SK-N-SH treated with all-trans-retinoic acid at 6 μM for 48 hours (cell line): ENCODE measurements around the gene HECTD4.
"Not testable (repeated sequence)": the region's sequence is repeated elsewhere in the genome, so short reads cannot be mapped to it uniquely, and the experiment has no call there.

Experiments
- PATZ1 ChIP-seq: fragments of 250-450 bp; sonication (Bioruptor Pico); IDR thresholded peaks from 2 replicates; pipeline ENCODE4 v1.8.0; 2020; ENCODE audit warnings: mild to moderate bottlenecking, moderate library complexity, borderline replicate concordance
- PPARA ChIP-seq: fragments of 250-450 bp; sonication (Bioruptor Pico); IDR thresholded peaks from 2 replicates; pipeline ENCODE4 v1.5.0; 2020; ENCODE audit warnings: mild to moderate bottlenecking, borderline replicate concordance
- ZC3H10 ChIP-seq: fragments of 250-450 bp; sonication (Bioruptor Pico); IDR thresholded peaks from 2 replicates; pipeline ENCODE4 v1.5.1; 2021; ENCODE audit warnings: mild to moderate bottlenecking, moderate library complexity
- ZFP30 ChIP-seq: fragments of 450-650 bp; formaldehyde crosslinking; IDR thresholded peaks from 2 replicates; pipeline ENCODE4 v1.5.0; 2022; ENCODE audit warnings: mild to moderate bottlenecking, moderate library complexity
- ZNF565 ChIP-seq: fragments of 450-650 bp; formaldehyde crosslinking; conservative IDR thresholded peaks from 2 replicates; pipeline ENCODE4 v1.5.0; 2020; ENCODE audit warnings: low read depth, mild to moderate bottlenecking, moderate library complexity
- ZNF70 ChIP-seq: fragments of 450-650 bp; formaldehyde crosslinking; IDR thresholded peaks from 2 replicates; pipeline ENCODE4 v1.5.0; 2020; ENCODE audit warnings: mild to moderate bottlenecking, moderate library complexity
- TF ChIP-seq, protein P1 (sequence below): fragments of 250-450 bp; sonication (Bioruptor Pico); IDR thresholded peaks from 2 replicates; pipeline ENCODE4 v1.8.0; 2021; ENCODE audit warnings: low read depth, mild to moderate bottlenecking, moderate library complexity, borderline replicate concordance

GRCh38 chr12:112415457-112415856 is 33.2 kb upstream of the HECTD4 start:
- TF ChIP-seq PATZ1; ZFP30; ZNF70 (CRISPR knock-in tag); ZC3H10 (CRISPR knock-in tag); ZNF565 (CRISPR knock-in tag); PPARA (CRISPR knock-in tag): not testable (repeated sequence)
- TF ChIP-seq, protein P1, sequence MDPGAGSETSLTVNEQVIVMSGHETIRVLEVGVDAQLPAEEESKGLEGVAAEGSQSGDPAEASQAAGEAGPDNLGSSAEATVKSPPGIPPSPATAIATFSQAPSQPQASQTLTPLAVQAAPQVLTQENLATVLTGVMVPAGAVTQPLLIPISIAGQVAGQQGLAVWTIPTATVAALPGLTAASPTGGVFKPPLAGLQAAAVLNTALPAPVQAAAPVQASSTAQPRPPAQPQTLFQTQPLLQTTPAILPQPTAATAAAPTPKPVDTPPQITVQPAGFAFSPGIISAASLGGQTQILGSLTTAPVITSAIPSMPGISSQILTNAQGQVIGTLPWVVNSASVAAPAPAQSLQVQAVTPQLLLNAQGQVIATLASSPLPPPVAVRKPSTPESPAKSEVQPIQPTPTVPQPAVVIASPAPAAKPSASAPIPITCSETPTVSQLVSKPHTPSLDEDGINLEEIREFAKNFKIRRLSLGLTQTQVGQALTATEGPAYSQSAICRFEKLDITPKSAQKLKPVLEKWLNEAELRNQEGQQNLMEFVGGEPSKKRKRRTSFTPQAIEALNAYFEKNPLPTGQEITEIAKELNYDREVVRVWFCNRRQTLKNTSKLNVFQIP (CRISPR knock-in tag) = not testable (repeated sequence)
